Fibroblast of lung (primary cell): ENCODE data around the gene CCNK. TPM values are rescaled to one million over a fixed set of nuclear protein-coding genes. Genes with fewer than 3 reads are reported as not detected.
A peak's percentile ranks its signal among the peaks of the same experiment; 100 is the strongest.

Experiments used
- DNase-seq, 2 donors: peaks; one replicate each; pipeline versions ENCODE4 v3.0.0 to v3.0.0-alpha.2; 2010; ENCODE audit warnings: low read depth in 2 of 2
- H2AFZ ChIP-seq: 2 replicates; pipeline ENCODE4 v1.5.1; 2012; ENCODE audit warnings: low read length, control low read depth, inconsistent platforms
- H3K27ac ChIP-seq: 2 replicates; pipeline ENCODE4 v1.5.1; 2011; ENCODE audit warnings: low read length, control low read depth; ENCODE audit not compliant: insufficient read depth
- H3K27me3 ChIP-seq: 2 replicates; pipeline ENCODE4 v1.5.1; 2011; ENCODE audit warnings: mild to moderate bottlenecking, low read length; ENCODE audit not compliant: control insufficient read depth, insufficient read depth
- H3K36me3 ChIP-seq: 2 replicates; pipeline ENCODE4 v1.5.1; 2011; ENCODE audit warnings: low read length; ENCODE audit not compliant: control insufficient read depth, insufficient read depth
- H3K4me1 ChIP-seq: 2 replicates; pipeline ENCODE4 v1.5.1; 2011; ENCODE audit warnings: low read length; ENCODE audit not compliant: control insufficient read depth, insufficient read depth; ENCODE audit errors: extremely low read depth
- H3K4me2 ChIP-seq: 2 replicates; pipeline ENCODE4 v1.5.1; 2011; ENCODE audit warnings: low read length, control low read depth; ENCODE audit not compliant: insufficient read depth; ENCODE audit errors: extremely low read depth
- H3K4me3 ChIP-seq, 4 experiments: fragments of 200-600 bp in 1 of 4; sonication (generic) in 1 of 4; replicated peaks in 1 of 4; 2 replicates each; pipeline ENCODE4 v1.5.1; 2011 to 2016; ENCODE audit warnings: low read length in 4 of 4, low read depth in 3 of 4, mild to moderate bottlenecking in 3 of 4, control low read depth in 2 of 4, inconsistent platforms in 1 of 4, mixed read lengths in 1 of 4; ENCODE audit not compliant: insufficient read depth in 1 of 4; ENCODE audit errors: control extremely low read depth in 1 of 4
- H3K79me2 ChIP-seq: 2 replicates; pipeline ENCODE4 v1.5.1; 2012; ENCODE audit warnings: mild to moderate bottlenecking, low read length, inconsistent platforms; ENCODE audit not compliant: control insufficient read depth, insufficient read depth
- H3K9ac ChIP-seq: 2 replicates; pipeline ENCODE4 v1.5.1; 2011; ENCODE audit warnings: mild to moderate bottlenecking, low read length, control low read depth; ENCODE audit not compliant: insufficient read depth
- H3K9me3 ChIP-seq: 2 replicates; pipeline ENCODE4 v1.5.1; 2012; ENCODE audit warnings: low read depth, low read length; ENCODE audit not compliant: control insufficient read depth, insufficient read depth
- H4K20me1 ChIP-seq: 2 replicates; pipeline ENCODE4 v1.5.1; 2011; ENCODE audit warnings: low read length; ENCODE audit not compliant: control insufficient read depth, insufficient read depth; ENCODE audit errors: extremely low read depth
- CTCF ChIP-seq, 2 donors: IDR thresholded peaks in 1 of 2; conservative IDR thresholded peaks in 1 of 2; 1 replicate in 1 of 2; 2 replicates in 1 of 2; pipeline ENCODE4 v1.5.1; 2011 to 2012; ENCODE audit warnings: low read length in 2 of 2, control low read depth in 1 of 2, inconsistent platforms in 1 of 2, low read depth in 1 of 2, mild to moderate bottlenecking in 1 of 2
- EZH2 ChIP-seq: IDR thresholded peaks from 2 replicates; pipeline ENCODE4 v1.5.1; 2012; ENCODE audit warnings: low read length, control low read depth, mild to moderate bottlenecking; ENCODE audit errors: missing control alignments
- polyA plus RNA-seq, 2 donors: library from polyadenylated mRNA; depleted of rRNA in 1 of 2; stranded (reverse) in 1 of 2; unstranded in 1 of 2; fragments of >200 nt; gene quantifications; 2 replicates each; pipeline ENCODE4 v1.2.1, GENCODE V29; 2011 to 2012; ENCODE audit warnings: missing spikeins in 1 of 2
- total RNA-seq: library from RNA; depleted of rRNA; stranded (reverse); fragments of >200 nt; gene quantifications from 2 replicates; pipeline ENCODE4 v1.2.1, GENCODE V29; 2014

Gene CCNK
- total and polyA plus RNA-seq, 2 donors (not counting 1 experiment from before 2014, with no cell fraction given), result 7.3 to 51.0 TPM

GRCh38 chr14:99510556-99511139 is 29.4 kb downstream of the CCNK start:
- Histone ChIP-seq H3K4me2 (no peak overlapping the region), H3K9me3 (no peaks in the 10 kb centered on the region), H4K20me1 (no peaks in the 10 kb centered on the region), H3K4me3 (no peak overlapping the region), H3K79me2 (no peaks in the 10 kb centered on the region), H3K36me3 (peaks cover 34% of the 10 kb centered on the region), H2AFZ (no peak overlapping the region), H3K27ac (no peak overlapping the region), H3K27me3 (no peaks in the 10 kb centered on the region), H3K9ac (no peak overlapping the region), H3K4me1 (peaks cover 2% of the 10 kb centered on the region)
- DNase-seq, result no peak
- TF ChIP-seq CTCF (conservative IDR thresholded peaks at IDR 0.05 in 1 of 2, IDR thresholded peaks at IDR 0.05 in 1 of 2; ENCODE audit: low read depth in 1 of 2, low read length in 2 of 2), result no peak
- TF ChIP-seq EZH2, result no peak

GRCh38 chr14:99511421-99512109 is 30.4 kb downstream of the CCNK start:
- TF ChIP-seq EZH2, result no peak
- TF ChIP-seq CTCF (conservative IDR thresholded peaks at IDR 0.05 in 1 of 2, IDR thresholded peaks at IDR 0.05 in 1 of 2; ENCODE audit: low read depth in 1 of 2, low read length in 2 of 2), result no peak
- Histone ChIP-seq H3K9ac (no peak overlapping the region), H3K4me1 (peaks cover 2% of the 10 kb centered on the region), H3K36me3 (peaks cover 29% of the 10 kb centered on the region), H3K9me3 (no peaks in the 10 kb centered on the region), H3K79me2 (no peaks in the 10 kb centered on the region), H3K4me3 (no peak overlapping the region), H3K27ac (no peak overlapping the region), H4K20me1 (no peaks in the 10 kb centered on the region), H3K4me2 (no peak overlapping the region), H3K27me3 (no peaks in the 10 kb centered on the region), H2AFZ (no peak overlapping the region)
- DNase-seq, result peak; percentile 22 to 67

- peaks cover 27% of the 10 kb centered on the region for H3K36me3 ChIP-seq
Measured at GRCh38 chr14:99512110-99512449, 30.9 kb downstream of the CCNK start.

More at GRCh38 chr14:99512110-99512449, 30.9 kb downstream of the CCNK start:
- Histone ChIP-seq H3K9ac (no peak overlapping the region), H3K9me3 (no peaks in the 10 kb centered on the region), H3K4me1 (peaks cover 2% of the 10 kb centered on the region), H3K27me3 (no peaks in the 10 kb centered on the region), H3K4me3 (no peak overlapping the region), H3K27ac (no peak overlapping the region), H3K79me2 (no peaks in the 10 kb centered on the region), H4K20me1 (no peaks in the 10 kb centered on the region), H2AFZ (no peak overlapping the region), H3K4me2 (no peak overlapping the region)
- no peak for DNase-seq
- no peak for TF ChIP-seq EZH2
- TF ChIP-seq CTCF (conservative IDR thresholded peaks at IDR 0.05 in 1 of 2, IDR thresholded peaks at IDR 0.05 in 1 of 2; ENCODE audit: low read depth in 1 of 2, low read length in 2 of 2), result no peak
